Esophagus muscularis mucosa (tissue), 4 donors: ENCODE data around the gene KLHL5. TPM values are rescaled to one million over a fixed set of nuclear protein-coding genes. Genes with fewer than 3 reads are reported as not detected.

Experiments used
- DNase-seq: peaks from one replicate; pipeline ENCODE4 v3.0.0-alpha.2; 2017; ENCODE audit errors: extremely low spot score
- H3K27ac ChIP-seq, 4 donors: fragments of 200-600 bp; sonication (generic); replicated peaks in 1 of 4; 1 replicate in 3 of 4; 2 replicates in 1 of 4; pipeline ENCODE4 v1.5.1; 2016 to 2019; ENCODE audit warnings: mild to moderate bottlenecking in 1 of 4
- H3K27me3 ChIP-seq, 4 donors: fragments of 200-600 bp; sonication (generic); one replicate each; pipeline versions ENCODE4 v1.5.1 to v1.6.0; 2016 to 2019
- H3K36me3 ChIP-seq, 4 donors: fragments of 200-600 bp; sonication (generic); one replicate each; pipeline ENCODE4 v1.5.1; 2016 to 2019
- H3K4me1 ChIP-seq, 4 donors: fragments of 200-600 bp; sonication (generic); one replicate each; pipeline ENCODE4 v1.5.1; 2016 to 2019
- H3K4me3 ChIP-seq, 4 donors: fragments of 200-600 bp; sonication (generic); 1 replicate in 2 of 4; 2 replicates in 2 of 4; pipeline ENCODE4 v1.5.1; 2016 to 2019; ENCODE audit warnings: mild to moderate bottlenecking in 4 of 4, moderate library complexity in 1 of 4
- H3K9me3 ChIP-seq, 4 donors: fragments of 200-600 bp; sonication (generic); 1 replicate in 3 of 4; 2 replicates in 1 of 4; pipeline ENCODE4 v1.5.1; 2016 to 2019
- EP300 ChIP-seq: sonication (generic); formaldehyde crosslinking; IDR thresholded peaks from one replicate; pipeline ENCODE4 v1.6.1; 2017; ENCODE audit warnings: antibody characterized with exemption
- POLR2A ChIP-seq: fragments of 450-650 bp; IDR thresholded peaks from one replicate; pipeline ENCODE4 v1.6.1; 2017; ENCODE audit warnings: antibody characterized with exemption, moderate library complexity, mild to moderate bottlenecking, low read depth
- POLR2AphosphoS5 ChIP-seq, 2 donors: sonication (generic); formaldehyde crosslinking; IDR thresholded peaks; one replicate each; pipeline ENCODE4 v1.6.1; 2017; ENCODE audit warnings: antibody characterized with exemption in 2 of 2
- WGBS: methylation state at CpG from one replicate; pipeline ENCODE4 v1.1.5; 2018; 5-methylcytosine and 5-hydroxymethylcytosine counted together
- intact Hi-C: fragments of 100-400 bp; cut with DNase I; formaldehyde crosslinking; loops from one replicate; pipeline ENCODE4 v1.15.1; 2023
- total RNA-seq, 4 donors: library from RNA; depleted of rRNA; stranded (reverse); fragments of >200 nt; gene quantifications; one replicate each; pipeline versions ENCODE4 v1.1.0 to v1.2.1, GENCODE V29; 2016
- TF ChIP-seq, protein P1 (sequence below), 3 experiments: fragments of 200-600 bp in 2 of 3; fragments of 450-650 bp in 1 of 3; sonication (generic) in 2 of 3; IDR thresholded peaks; one replicate each; pipeline ENCODE4 v1.5.1; 2017 to 2019; ENCODE audit warnings: antibody characterized with exemption in 3 of 3, mild to moderate bottlenecking in 2 of 3, moderate library complexity in 1 of 3

KLHL5 gene, protein sequence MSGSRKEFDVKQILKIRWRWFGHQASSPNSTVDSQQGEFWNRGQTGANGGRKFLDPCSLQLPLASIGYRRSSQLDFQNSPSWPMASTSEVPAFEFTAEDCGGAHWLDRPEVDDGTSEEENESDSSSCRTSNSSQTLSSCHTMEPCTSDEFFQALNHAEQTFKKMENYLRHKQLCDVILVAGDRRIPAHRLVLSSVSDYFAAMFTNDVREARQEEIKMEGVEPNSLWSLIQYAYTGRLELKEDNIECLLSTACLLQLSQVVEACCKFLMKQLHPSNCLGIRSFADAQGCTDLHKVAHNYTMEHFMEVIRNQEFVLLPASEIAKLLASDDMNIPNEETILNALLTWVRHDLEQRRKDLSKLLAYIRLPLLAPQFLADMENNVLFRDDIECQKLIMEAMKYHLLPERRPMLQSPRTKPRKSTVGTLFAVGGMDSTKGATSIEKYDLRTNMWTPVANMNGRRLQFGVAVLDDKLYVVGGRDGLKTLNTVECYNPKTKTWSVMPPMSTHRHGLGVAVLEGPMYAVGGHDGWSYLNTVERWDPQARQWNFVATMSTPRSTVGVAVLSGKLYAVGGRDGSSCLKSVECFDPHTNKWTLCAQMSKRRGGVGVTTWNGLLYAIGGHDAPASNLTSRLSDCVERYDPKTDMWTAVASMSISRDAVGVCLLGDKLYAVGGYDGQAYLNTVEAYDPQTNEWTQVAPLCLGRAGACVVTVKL
- 100 to 1,000 TPM in 3 of 4 donors, 10 to 100 TPM in 1; 92.7 to 187 (median 111) TPM for total RNA-seq

GRCh38 chr4:39062094-39062769, at the start of gene KLHL5:
TSS of gene KLHL5 (plus strand) at chr4:39062232. CDS start at chr4:39062653, 421 bp downstream.
- no peaks in the 10 kb centered on the region for H3K36me3 ChIP-seq
- WGBS = 56% methylated on average over 7 of the region's 7 CpGs
- peaks cover 0 to 25% (median 22%) of the 10 kb centered on the region in 4 donors for H3K4me1 ChIP-seq
- H3K27me3 ChIP-seq = no peaks in the 10 kb centered on the region
- no peak within 1 kb of the TSS for H3K27ac ChIP-seq
- H3K9me3 ChIP-seq = no peaks in the 10 kb centered on the region
- intact Hi-C loops = no loop called here
- H3K4me3 ChIP-seq = no peak within 1 kb of the TSS
- DNase-seq = no peak
- TF ChIP-seq POLR2A = no peak
- TF ChIP-seq, protein P1, sequence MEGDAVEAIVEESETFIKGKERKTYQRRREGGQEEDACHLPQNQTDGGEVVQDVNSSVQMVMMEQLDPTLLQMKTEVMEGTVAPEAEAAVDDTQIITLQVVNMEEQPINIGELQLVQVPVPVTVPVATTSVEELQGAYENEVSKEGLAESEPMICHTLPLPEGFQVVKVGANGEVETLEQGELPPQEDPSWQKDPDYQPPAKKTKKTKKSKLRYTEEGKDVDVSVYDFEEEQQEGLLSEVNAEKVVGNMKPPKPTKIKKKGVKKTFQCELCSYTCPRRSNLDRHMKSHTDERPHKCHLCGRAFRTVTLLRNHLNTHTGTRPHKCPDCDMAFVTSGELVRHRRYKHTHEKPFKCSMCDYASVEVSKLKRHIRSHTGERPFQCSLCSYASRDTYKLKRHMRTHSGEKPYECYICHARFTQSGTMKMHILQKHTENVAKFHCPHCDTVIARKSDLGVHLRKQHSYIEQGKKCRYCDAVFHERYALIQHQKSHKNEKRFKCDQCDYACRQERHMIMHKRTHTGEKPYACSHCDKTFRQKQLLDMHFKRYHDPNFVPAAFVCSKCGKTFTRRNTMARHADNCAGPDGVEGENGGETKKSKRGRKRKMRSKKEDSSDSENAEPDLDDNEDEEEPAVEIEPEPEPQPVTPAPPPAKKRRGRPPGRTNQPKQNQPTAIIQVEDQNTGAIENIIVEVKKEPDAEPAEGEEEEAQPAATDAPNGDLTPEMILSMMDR (IDR thresholded peaks at IDR 0.05) = no peak
- no peak for TF ChIP-seq POLR2AphosphoS5 (IDR thresholded peaks at IDR 0.05)
- no peak for TF ChIP-seq EP300

DNA sequence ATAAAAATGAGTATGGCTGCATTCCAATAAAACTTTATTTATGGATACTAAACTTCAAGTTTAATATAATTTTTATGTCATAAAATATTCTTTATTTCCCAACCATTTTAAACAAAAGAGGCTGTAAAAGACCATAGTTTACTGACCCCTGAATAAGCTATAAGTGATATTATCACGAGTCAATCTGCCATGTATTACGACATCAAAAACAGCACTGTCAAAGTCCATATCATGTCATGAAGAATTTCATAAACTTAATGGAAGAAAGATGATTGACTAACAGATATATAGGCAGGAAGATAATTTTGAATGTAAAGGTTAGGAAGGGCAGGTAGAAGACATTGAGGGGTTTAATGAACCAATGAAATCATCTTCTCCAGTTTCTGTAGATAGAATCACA, 48.0 kb upstream of the KLHL5 start:
- 99% methylated on average over 2 of the region's 2 CpGs for WGBS
- Histone ChIP-seq H3K27ac (no peak overlapping the region), H3K4me1 (no peaks in the 10 kb centered on the region), H3K4me3 (no peak overlapping the region), H3K36me3 (no peaks in the 10 kb centered on the region), H3K27me3 (no peaks in the 10 kb centered on the region), H3K9me3 (no peaks in the 10 kb centered on the region)
- no peak for DNase-seq
- intact Hi-C loops = no loop called here
- TF ChIP-seq POLR2AphosphoS5 (IDR thresholded peaks at IDR 0.05) = no peak
- TF ChIP-seq EP300 = no peak
- TF ChIP-seq, protein P1 (IDR thresholded peaks at IDR 0.05) = no peak
- TF ChIP-seq POLR2A = no peak

GRCh38 chr4:39020130-39020529, 41.9 kb upstream of the KLHL5 start:
- 83% methylated on average over 4 of the region's 4 CpGs for WGBS
- Histone ChIP-seq H3K27ac (no peak overlapping the region), H3K27me3 (no peaks in the 10 kb centered on the region), H3K36me3 (no peaks in the 10 kb centered on the region), H3K4me3 (no peak overlapping the region), H3K9me3 (no peaks in the 10 kb centered on the region), H3K4me1 (no peaks in the 10 kb centered on the region)
- no peak for DNase-seq
- intact Hi-C loops = no loop called here
- TF ChIP-seq, protein P1 (IDR thresholded peaks at IDR 0.05) = no peak
- TF ChIP-seq EP300 = no peak

DNA sequence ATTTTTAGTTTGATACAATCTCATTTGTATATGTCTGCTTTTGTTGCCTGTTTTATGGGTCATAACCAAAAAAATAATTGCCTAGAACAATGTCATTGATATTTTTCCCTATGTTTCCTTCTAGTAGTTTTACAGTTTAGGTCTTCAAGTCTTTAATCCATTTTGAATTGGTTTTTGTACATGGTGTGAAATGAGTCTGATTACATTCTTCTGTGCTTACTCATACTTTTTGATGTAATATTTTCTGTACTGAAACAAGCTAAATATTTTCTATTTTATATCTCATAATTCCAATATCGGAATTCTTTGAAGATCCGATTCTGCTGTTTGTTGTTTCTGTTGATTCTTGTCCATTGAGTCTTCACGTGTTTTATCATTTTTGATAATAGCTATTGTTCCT, 40.4 kb upstream of the KLHL5 start:
- 93% methylated on average over 3 of the region's 3 CpGs for WGBS
- H3K36me3 ChIP-seq = no peaks in the 10 kb centered on the region
- intact Hi-C loops = no loop called here
- DNase-seq = no peak
- no peak overlapping the region for H3K4me3 ChIP-seq
- H3K27me3 ChIP-seq = no peaks in the 10 kb centered on the region
- H3K4me1 ChIP-seq = no peaks in the 10 kb centered on the region
- no peaks in the 10 kb centered on the region for H3K9me3 ChIP-seq
- no peak overlapping the region for H3K27ac ChIP-seq
- no peak for TF ChIP-seq POLR2A
- no peak for TF ChIP-seq POLR2AphosphoS5 (IDR thresholded peaks at IDR 0.05)
- no peak for TF ChIP-seq EP300
- TF ChIP-seq, protein P1 (IDR thresholded peaks at IDR 0.05) = no peak
